Measurements from ENCODE around the gene PAK4.

GRCh38 chr19:39170386-39171231, 45.0 kb downstream of the PAK4 start:
- TF ChIP-seq CTCF (IDR thresholded peaks at IDR 0.05; ENCODE audit: low read depth, low read length, poor library complexity, severe bottlenecking) (no peak), EZH2phosphoT487 (IDR thresholded peaks at IDR 0.05; ENCODE audit: borderline replicate concordance, low read length) (no peak)
